ENCODE data around the gene KHDRBS2. TPM values are rescaled to one million over a fixed set of nuclear protein-coding genes. Genes with fewer than 3 reads are reported as not detected.

The KHDRBS2 gene
- total RNA-seq, 1 donor from 2014 or later: not detected

- no peak for DNase-seq (ENCODE audit: low read depth)
- no peak for TF ChIP-seq CTCF (IDR thresholded peaks at IDR 0.05; ENCODE audit: insufficient read depth, low read depth, low read length)
- TF ChIP-seq EZH2 (IDR thresholded peaks at IDR 0.05; ENCODE audit: insufficient read depth, low read length): no peak
- H3K9ac ChIP-seq (ENCODE audit: low read length): no peak overlapping the region
- H3K4me1 ChIP-seq (ENCODE audit: insufficient read depth, low read length): no peaks in the 10 kb centered on the region
- Mint-ChIP-seq H3K9me3 (ENCODE audit: unreplicated experiment) (no peaks in the 10 kb centered on the region), H3K36me3 (ENCODE audit: low read depth, unreplicated experiment) (no peaks in the 10 kb centered on the region), H3K27ac (ENCODE audit: unreplicated experiment) (no peak overlapping the region), H3K27me3 (ENCODE audit: low read depth, unreplicated experiment) (no peaks in the 10 kb centered on the region), H3K4me3 (ENCODE audit: unreplicated experiment) (no peak overlapping the region), H3K4me1 (ENCODE audit: low read depth, unreplicated experiment) (no peaks in the 10 kb centered on the region)
- no peak overlapping the region for H2AFZ ChIP-seq (ENCODE audit: low read depth, low read length)
- H3K36me3 ChIP-seq (ENCODE audit: insufficient read depth, low read length): no peaks in the 10 kb centered on the region
- no peaks in the 10 kb centered on the region for H3K79me2 ChIP-seq (ENCODE audit: insufficient read depth, low read length)
- no peaks in the 10 kb centered on the region for H4K20me1 ChIP-seq (ENCODE audit: insufficient read depth, low read length)
- H3K27ac ChIP-seq (ENCODE audit: low read depth, low read length): no peak overlapping the region
- no peaks in the 10 kb centered on the region for H3K27me3 ChIP-seq (ENCODE audit: insufficient read depth, low read length)
- H3K9me3 ChIP-seq (ENCODE audit: insufficient read depth, low read depth, low read length): peaks cover 4% of the 10 kb centered on the region
- no peak for FAIRE-seq
- H3K4me3 ChIP-seq (ENCODE audit: insufficient read depth, low read depth, low read length): no peak overlapping the region
- no peak overlapping the region for H3K4me2 ChIP-seq (ENCODE audit: low read length)
These were observed 334.4 kb downstream of the KHDRBS2 start for GRCh38 chr6:61951586-61951985.

GRCh38 chr6:61950811-61951210 is 335.2 kb downstream of the KHDRBS2 start:
- TF ChIP-seq CTCF (IDR thresholded peaks at IDR 0.05; ENCODE audit: insufficient read depth, low read depth, low read length): no peak
- no peak for TF ChIP-seq EZH2 (IDR thresholded peaks at IDR 0.05; ENCODE audit: insufficient read depth, low read length)
- Histone ChIP-seq H3K4me2 (ENCODE audit: low read length) (no peak overlapping the region), H3K27ac (ENCODE audit: low read depth, low read length) (no peak overlapping the region), H3K27me3 (ENCODE audit: insufficient read depth, low read length) (no peaks in the 10 kb centered on the region), H3K4me1 (ENCODE audit: insufficient read depth, low read length) (no peaks in the 10 kb centered on the region), H3K9ac (ENCODE audit: low read length) (no peak overlapping the region), H2AFZ (ENCODE audit: low read depth, low read length) (no peak overlapping the region), H3K9me3 (ENCODE audit: insufficient read depth, low read depth, low read length) (peaks cover 4% of the 10 kb centered on the region), H3K4me3 (ENCODE audit: insufficient read depth, low read depth, low read length) (no peak overlapping the region), H3K79me2 (ENCODE audit: insufficient read depth, low read length) (no peaks in the 10 kb centered on the region), H4K20me1 (ENCODE audit: insufficient read depth, low read length) (no peaks in the 10 kb centered on the region), H3K36me3 (ENCODE audit: insufficient read depth, low read length) (no peaks in the 10 kb centered on the region)
- Mint-ChIP-seq H3K27me3 (ENCODE audit: low read depth, unreplicated experiment) (no peaks in the 10 kb centered on the region), H3K4me1 (ENCODE audit: low read depth, unreplicated experiment) (no peaks in the 10 kb centered on the region), H3K4me3 (ENCODE audit: unreplicated experiment) (no peak overlapping the region), H3K9me3 (ENCODE audit: unreplicated experiment) (no peaks in the 10 kb centered on the region), H3K36me3 (ENCODE audit: low read depth, unreplicated experiment) (no peaks in the 10 kb centered on the region), H3K27ac (ENCODE audit: unreplicated experiment) (no peak overlapping the region)
- FAIRE-seq: no peak
- no peak for DNase-seq (ENCODE audit: low read depth)

GRCh38 chr6:61949971-61950370 is 336.1 kb downstream of the KHDRBS2 start:
- Histone ChIP-seq H3K9me3 (ENCODE audit: insufficient read depth, low read depth, low read length) (peaks cover 4% of the 10 kb centered on the region), H3K4me1 (ENCODE audit: insufficient read depth, low read length) (no peaks in the 10 kb centered on the region), H3K27me3 (ENCODE audit: insufficient read depth, low read length) (no peaks in the 10 kb centered on the region), H4K20me1 (ENCODE audit: insufficient read depth, low read length) (no peaks in the 10 kb centered on the region), H3K79me2 (ENCODE audit: insufficient read depth, low read length) (no peaks in the 10 kb centered on the region), H2AFZ (ENCODE audit: low read depth, low read length) (no peak overlapping the region), H3K27ac (ENCODE audit: low read depth, low read length) (no peak overlapping the region), H3K4me3 (ENCODE audit: insufficient read depth, low read depth, low read length) (no peak overlapping the region), H3K9ac (ENCODE audit: low read length) (no peak overlapping the region), H3K36me3 (ENCODE audit: insufficient read depth, low read length) (no peaks in the 10 kb centered on the region), H3K4me2 (ENCODE audit: low read length) (no peak overlapping the region)
- H3K27me3 Mint-ChIP-seq (ENCODE audit: low read depth, unreplicated experiment): no peaks in the 10 kb centered on the region
- no peaks in the 10 kb centered on the region for H3K9me3 Mint-ChIP-seq (ENCODE audit: unreplicated experiment)
- DNase-seq (ENCODE audit: low read depth): no peak
- no peak overlapping the region for H3K4me3 Mint-ChIP-seq (ENCODE audit: unreplicated experiment)
- no peak overlapping the region for H3K27ac Mint-ChIP-seq (ENCODE audit: unreplicated experiment)
- H3K4me1 Mint-ChIP-seq (ENCODE audit: low read depth, unreplicated experiment): no peaks in the 10 kb centered on the region
- H3K36me3 Mint-ChIP-seq (ENCODE audit: low read depth, unreplicated experiment): no peaks in the 10 kb centered on the region
- TF ChIP-seq CTCF (IDR thresholded peaks at IDR 0.05; ENCODE audit: insufficient read depth, low read depth, low read length) (no peak), EZH2 (IDR thresholded peaks at IDR 0.05; ENCODE audit: insufficient read depth, low read length) (no peak)
- FAIRE-seq: no peak

Measured in astrocyte (in vitro differentiated cells and primary cell).